ENCODE data around the gene TRNT1.

The TRNT1 gene

DNA sequence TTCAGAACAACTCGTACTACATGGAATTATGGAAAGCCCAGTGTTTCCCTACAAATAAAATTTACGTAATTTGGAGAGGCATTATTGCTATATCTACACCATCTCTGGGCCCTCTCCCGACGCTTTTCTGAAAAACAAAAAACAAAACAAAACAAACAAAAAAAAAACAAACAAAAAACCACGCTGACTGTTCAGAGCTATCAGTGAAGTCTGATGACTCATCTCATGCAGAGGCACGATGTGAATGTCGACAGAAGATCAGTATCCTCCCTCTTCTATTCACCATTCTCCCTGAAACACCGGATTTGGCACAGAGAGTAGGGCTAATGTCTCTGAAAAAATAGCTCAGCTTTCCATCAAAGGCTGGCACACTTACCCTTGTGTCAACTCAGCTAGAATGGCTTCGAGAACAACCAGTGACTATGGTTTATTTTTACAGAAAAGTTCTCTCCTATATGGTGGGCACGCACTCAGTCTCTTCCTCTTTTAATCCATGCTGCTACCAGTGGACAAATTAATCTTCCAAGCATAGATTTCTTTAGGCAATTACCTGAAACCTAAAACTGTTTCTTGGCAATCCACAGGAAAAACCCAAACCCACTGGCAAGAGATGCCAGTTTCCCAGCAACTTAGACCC is 51.2 kb downstream of the TRNT1 start:
- no peak for DNase-seq (ENCODE audit: low read depth in 2 of 2, low spot score in 1 of 2)

DNA sequence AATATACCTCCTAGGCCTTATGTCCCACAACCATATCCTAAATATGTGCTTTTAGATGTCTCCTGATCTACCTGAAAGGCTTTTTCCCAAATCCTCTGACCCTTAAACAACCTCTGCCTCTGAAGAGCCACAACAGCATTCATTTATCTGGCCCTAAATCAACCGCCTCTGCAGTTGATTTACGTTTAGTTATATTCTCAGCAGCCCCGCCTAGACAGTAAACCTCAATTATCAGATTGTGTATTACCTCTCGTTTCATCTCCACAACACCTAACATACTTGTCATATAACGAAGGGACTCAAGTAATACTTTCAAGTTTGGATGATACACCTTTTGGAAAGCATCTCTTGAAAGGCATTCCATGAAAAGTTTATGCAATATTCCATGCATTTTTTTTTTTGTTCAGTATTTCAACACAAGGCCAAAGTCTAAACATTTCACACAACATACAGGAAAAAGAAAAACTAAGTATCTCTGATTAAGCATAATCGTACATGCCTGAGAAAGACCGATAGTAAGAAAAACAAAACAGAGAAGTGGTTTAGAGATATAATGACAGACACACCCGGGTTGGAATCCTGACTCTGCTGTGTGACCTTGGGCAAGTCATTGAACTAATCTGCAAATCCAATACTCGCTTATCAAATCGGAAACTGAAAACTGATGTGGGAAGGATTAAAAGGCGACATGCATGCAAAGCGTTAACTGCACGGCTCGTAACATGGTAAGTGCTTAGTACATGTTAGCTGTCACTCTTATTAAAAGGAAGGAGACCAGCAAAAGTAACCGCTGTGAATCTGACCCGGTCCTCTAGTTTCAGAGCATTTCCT is 52.0 kb downstream of the TRNT1 start:
- DNase-seq (ENCODE audit: low read depth in 2 of 2, low spot score in 1 of 2), result no peak

DNA sequence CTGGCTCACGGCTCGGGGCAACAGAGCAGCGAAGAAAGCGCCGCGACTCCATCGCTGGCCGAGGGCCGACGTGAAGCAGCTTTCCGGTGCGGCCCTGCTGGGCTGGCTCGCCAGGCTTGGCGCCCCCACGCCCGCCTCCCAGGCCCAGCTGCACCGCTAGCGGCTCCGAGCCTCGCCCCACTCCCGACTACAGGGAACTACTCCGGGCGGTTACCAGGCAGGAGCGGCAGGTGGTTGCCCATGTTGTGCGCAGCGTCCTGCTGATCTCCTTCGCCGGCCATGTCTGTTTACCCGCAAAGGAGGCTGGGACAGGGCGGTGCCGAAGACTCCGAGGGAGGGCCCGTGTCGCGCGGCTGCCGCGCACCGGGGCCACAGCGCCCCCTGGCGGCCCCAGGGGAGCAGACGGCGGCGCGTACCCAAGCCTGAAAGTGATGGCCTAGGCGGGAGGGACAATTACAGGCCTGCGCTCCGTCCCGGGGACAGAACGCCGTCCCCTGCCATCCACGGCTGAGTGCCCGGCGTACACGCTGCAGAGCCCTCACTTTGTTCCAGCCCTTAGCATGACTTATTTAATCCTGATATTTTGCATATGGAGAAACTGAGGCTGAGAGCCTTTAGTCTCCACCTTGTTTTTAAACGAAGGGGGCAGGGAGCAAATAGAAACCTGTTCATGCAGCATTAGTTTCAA is 52.8 kb downstream of the TRNT1 start, which contains the start of gene CRBN:
TSS of gene CRBN (minus strand) at position 285 of the 688 bp plus-strand sequence. CDS start at position 281, 4 bp downstream.
- peak; percentile 66 to 77 for DNase-seq (ENCODE audit: low read depth in 2 of 2, low spot score in 1 of 2)

DNA sequence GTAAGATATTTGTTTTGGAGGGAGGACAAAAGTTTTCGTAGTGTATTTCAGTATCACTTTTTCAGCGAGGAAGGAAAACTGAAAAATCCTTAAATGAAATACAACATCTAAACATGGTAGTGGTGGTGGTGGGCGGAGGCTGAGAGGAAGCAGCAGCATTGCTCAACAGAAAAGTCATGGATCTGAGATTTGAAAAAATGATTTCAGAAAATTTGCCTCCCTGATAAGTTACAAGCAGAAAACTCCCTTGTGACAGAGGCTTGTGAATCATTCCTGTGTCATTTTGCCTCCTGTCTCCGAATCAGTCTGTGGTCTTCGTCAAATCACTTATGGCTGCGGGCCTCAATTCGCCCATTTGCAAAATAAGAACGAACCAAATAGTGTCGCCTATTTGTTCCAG is 53.7 kb downstream of the TRNT1 start:
- no peak for DNase-seq (ENCODE audit: low read depth in 2 of 2, low spot score in 1 of 2)

DNA sequence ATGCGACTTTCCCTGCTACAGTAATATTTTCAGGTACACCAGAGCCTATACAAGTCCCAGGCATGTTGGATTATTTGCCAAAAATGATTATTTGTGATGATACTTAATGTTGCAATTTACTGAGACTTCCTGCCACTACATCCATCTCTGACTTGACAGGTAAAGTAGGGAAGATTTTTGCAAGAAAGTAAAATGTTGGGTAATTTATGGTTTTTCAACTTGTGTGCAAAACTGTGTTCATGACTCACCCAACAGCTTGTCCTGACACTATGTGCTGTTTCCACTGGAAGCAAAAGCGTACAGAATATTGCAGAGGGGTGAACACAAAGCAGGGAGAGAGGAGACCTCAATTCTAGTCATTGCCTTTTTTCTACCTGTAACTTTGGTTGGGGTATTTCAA is 58.1 kb downstream of the TRNT1 start:
- no peak for DNase-seq (ENCODE audit: low read depth in 2 of 2, low spot score in 1 of 2)

DNA sequence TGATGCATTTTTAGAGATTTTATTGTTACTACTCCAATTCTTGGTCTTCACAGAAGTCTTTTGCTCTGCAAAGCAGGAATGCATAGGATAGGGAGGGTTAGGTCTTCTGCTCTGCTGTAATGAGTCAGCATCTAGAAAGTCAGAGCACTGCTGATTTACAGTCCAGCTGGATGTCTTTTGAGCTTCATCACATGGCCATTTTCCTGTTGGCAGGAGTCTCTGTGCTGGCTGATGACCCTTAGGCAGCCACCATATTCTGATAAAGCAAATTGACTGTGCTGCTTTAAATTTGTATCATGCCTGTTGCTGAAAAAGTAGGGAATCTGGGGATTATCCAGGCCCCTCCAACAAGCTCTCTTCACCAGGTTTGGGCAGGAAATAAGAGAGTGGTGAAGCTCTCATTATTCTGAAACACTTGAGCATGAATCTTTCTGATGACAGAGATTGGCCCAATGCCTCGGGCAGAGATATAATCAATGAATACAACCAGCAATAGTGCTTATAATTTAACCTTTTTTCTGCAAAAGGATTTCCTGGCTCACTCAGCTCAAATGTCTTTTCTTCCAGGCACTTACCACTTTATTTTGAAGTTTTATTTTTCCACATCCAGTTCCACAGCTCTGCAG is 62.5 kb downstream of the TRNT1 start:
- no peak for DNase-seq (ENCODE audit: low read depth in 2 of 2, low spot score in 1 of 2)

DNA sequence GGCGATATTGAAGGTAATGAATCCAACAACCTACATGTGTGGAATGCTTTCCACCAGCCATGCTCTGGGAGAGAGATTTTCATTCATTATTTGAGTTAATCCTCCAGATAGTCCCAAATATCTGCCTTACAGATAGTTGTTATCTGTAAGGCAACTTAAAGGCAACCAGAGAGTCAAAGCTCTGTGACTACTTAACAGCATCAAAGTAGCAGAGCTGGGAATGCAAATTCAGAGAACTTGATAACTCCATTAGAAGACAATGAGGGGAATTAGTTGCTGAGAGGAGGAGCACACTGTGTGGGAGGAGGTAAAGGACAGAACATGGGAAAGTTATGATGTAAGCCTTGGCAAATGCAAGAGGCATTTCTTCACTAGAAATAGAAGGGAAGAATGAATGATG is 63.2 kb downstream of the TRNT1 start:
- DNase-seq (ENCODE audit: low read depth in 2 of 2, low spot score in 1 of 2), result no peak

DNA sequence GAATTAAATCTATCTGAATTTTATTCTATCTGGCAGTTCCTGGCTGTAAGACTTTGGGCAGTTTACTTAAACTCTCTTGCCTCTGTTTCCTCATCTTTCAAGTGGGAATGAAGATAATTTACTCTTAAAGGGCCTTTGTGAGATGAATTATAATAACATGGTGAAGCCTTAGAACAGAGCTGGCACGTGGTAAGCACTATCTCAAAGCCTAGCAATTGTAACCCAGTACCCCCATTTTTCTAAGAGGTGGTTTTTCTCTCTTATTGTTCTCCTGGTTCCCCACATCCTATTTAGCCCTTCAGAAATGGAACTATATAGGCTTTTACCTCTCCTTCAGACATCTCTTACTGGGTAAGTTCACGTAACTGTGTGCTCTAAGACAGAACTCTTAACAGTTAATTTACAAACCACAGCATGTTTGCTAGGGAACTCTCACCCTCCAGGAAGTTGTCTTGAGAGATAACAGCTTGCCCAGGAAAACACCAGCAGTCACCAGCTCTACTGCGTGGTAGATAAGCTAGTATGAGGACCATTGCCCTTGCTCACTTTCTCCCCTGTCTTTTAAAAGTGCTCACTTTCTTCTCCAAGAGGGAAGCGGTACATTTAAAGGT is 65.0 kb downstream of the TRNT1 start:
- DNase-seq (ENCODE audit: low read depth in 2 of 2, low spot score in 1 of 2), result no peak

DNA sequence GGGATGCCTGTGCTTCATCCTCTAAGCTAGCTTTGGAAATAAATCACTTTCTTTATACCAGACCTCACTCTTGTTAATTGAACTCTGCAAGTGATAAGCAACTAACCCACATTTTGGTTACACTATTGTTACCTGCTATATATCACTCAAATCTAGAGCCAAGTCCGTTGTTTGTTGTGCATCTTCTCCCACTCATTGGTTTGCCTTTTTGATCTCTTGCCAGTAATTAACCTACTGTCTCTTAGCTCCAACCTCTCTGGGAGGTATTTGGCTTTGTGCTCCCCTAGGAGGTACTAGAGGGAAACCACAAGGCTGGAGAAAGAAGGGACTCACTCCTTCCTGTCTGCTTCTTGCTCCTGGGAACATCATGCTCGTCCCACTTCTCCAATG is 65.5 kb downstream of the TRNT1 start:
- no peak for DNase-seq (ENCODE audit: low read depth in 2 of 2, low spot score in 1 of 2)

DNA sequence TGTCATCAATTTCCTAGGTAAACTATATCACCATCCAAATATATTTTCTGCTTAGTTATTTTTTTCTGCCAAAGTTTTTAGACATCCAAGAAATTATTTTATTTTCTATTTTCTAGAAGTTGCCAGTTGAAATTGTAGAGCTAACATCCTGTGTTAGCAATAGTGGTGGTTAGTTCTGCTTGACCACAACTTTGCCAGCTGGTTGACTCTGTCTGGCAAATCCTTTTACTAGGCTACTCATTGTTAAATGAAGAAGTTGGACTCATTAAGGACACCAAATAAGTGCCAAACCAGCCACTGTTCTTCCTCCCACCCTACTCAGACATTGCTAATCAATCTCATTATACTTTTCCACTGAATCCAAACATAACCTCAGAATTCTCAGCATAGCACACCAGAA is 68.1 kb downstream of the TRNT1 start:
- DNase-seq (ENCODE audit: low read depth in 2 of 2, low spot score in 1 of 2), result no peak

DNA sequence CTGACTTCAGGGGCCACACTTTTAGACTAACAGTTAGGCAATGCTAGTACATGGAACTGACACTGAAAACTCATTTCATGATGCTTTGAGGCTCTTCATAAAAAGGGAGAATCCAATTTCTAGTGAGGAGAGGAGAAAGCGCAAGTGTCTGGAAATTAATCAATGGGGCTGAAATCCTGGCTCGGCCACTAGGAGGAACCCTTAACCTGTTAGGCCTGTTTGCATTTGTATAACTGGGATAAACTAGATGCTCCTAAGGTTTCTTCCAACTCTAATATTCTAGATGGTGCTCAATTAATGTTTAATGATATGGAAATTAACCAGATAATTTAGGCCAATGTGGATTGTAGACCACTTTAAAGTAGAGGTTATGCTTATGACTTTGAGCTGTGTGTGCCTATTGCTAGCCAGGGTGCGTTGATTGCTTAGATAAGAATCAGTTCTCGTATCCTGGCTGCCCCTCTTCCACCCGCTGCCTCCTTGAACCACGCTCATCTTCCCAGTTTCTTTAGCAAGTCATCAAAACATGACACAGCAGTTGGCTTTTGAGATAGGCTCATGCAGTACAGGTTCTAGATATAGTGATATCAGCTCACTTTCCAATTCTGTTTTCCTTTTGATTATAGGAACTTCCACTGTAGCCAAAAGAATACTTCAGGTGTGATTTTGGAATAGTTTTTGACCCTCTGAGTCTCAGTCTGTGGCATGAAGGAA is 69.6 kb downstream of the TRNT1 start:
- no peak for DNase-seq (ENCODE audit: low read depth in 2 of 2, low spot score in 1 of 2)

Data from stimulated activated CD8-positive, alpha-beta memory T cell treated with anti-CD3 and anti-CD28 coated beads, Interleukin-4, amount 100 ng/mL, for 1 hour (primary cell).